Inflammatory macrophage (primary cell): ENCODE measurements around the gene SERPINA9.
"Not testable (repeated sequence)": the region's sequence is repeated elsewhere in the genome, so short reads cannot be mapped to it uniquely, and the experiment has no call there.

Experiments used
- DNase-seq, 2 donors: peaks; one replicate each; pipeline ENCODE4 v3.0.0-alpha.2; 2020 to 2022

Gene SERPINA9

GRCh38 chr14:94423453-94424056 lies 52.4 kb downstream of the SERPINA9 start:
- DNase-seq: peak; percentile 79 to 83

GRCh38 chr14:94421316-94421715 lies 54.7 kb downstream of the SERPINA9 start:
- DNase-seq: no peak

GRCh38 chr14:94417497-94418205 lies 58.3 kb downstream of the SERPINA9 start:
- not testable (repeated sequence) for DNase-seq
